IMR-90 (cell line): ENCODE results near the gene MIB1. TPM values are rescaled to one million over a fixed set of nuclear protein-coding genes. Genes with fewer than 3 reads are reported as not detected.

ENCODE experiments used
- ATAC-seq: fragments of 200-7000 bp; cut with Tn5 transposase; 2 replicates; pipeline ENCODE4 v1.9.1; 2020; ENCODE audit warnings: low read depth, mild to moderate bottlenecking, moderate library complexity
- BruUV-seq: library from RNA; stranded (reverse); fragments of 400-500 nt; replicated peaks from 2 replicates; lab custom pipeline; 2021; lab: Mats Ljungman, UMichigan
- CTCF ChIA-PET: fragments of 300-600 bp; formaldehyde crosslinking; extraction: SDS; loops from one replicate; lab custom pipeline; 2021; ENCODE audit warnings: antibody characterized with exemption; lab: Yijun Ruan, JAX
- POLR2A ChIA-PET: fragments of 300-600 bp; sonication (Branson Sonifier 250); formaldehyde crosslinking; loops from one replicate; lab custom pipeline; 2022; ENCODE audit warnings: antibody characterized with exemption; ENCODE audit not compliant: unreplicated experiment; lab: Charles Lee
- DNase-seq: peaks from one replicate; pipeline ENCODE4 v3.0.0; 2013
- H2AFZ ChIP-seq: replicated peaks from 2 replicates; pipeline ENCODE3; 2013; ENCODE audit warnings: low read length, mild to moderate bottlenecking; ENCODE audit not compliant: poor library complexity
- H2AK5ac ChIP-seq: 2 replicates; pipeline ENCODE4 v1.6.1; 2013; ENCODE audit warnings: low read depth, low read length, inconsistent platforms
- H2AK9ac ChIP-seq: replicated peaks from 2 replicates; pipeline ENCODE3; 2013; ENCODE audit warnings: mild to moderate bottlenecking, low read depth, low read length, moderate library complexity; ENCODE audit not compliant: poor library complexity
- H2BK120ac ChIP-seq: 2 replicates; pipeline ENCODE4 v1.6.1; 2013; ENCODE audit warnings: low read depth, low read length, inconsistent platforms
- H2BK15ac ChIP-seq: 3 replicates; pipeline ENCODE4 v1.6.1; 2013; ENCODE audit warnings: low read depth, low read length, inconsistent platforms
- H2BK20ac ChIP-seq: 2 replicates; pipeline ENCODE4 v1.6.1; 2013; ENCODE audit warnings: low read depth, mild to moderate bottlenecking, inconsistent platforms, low read length, moderate library complexity
- H2BK5ac ChIP-seq: 2 replicates; pipeline ENCODE4 v1.6.1; 2013; ENCODE audit warnings: mild to moderate bottlenecking, low read depth, low read length, inconsistent platforms; ENCODE audit not compliant: poor library complexity, severe bottlenecking
- H3K14ac ChIP-seq: replicated peaks from 2 replicates; pipeline ENCODE4 v1.6.1; 2013; ENCODE audit warnings: low read depth, low read length, inconsistent platforms
- H3K18ac ChIP-seq: 2 replicates; pipeline ENCODE4 v1.6.1; 2013; ENCODE audit warnings: low read depth, low read length, control low read depth
- H3K23ac ChIP-seq: 2 replicates; pipeline ENCODE4 v1.6.1; 2013; ENCODE audit warnings: low read depth, low read length, inconsistent platforms
- H3K27ac ChIP-seq: 2 replicates; pipeline ENCODE4 v1.5.1; 2013; ENCODE audit warnings: mild to moderate bottlenecking, control low read depth, low read length; ENCODE audit not compliant: insufficient read depth
- H3K27me3 ChIP-seq: 2 replicates; pipeline ENCODE4 v1.6.1; 2013; ENCODE audit warnings: low read length; ENCODE audit not compliant: control insufficient read depth, insufficient read depth
- H3K36me3 ChIP-seq: 2 replicates; pipeline ENCODE4 v1.6.1; 2013; ENCODE audit warnings: low read length, mixed read lengths; ENCODE audit not compliant: control insufficient read depth, insufficient read depth
- H3K4ac ChIP-seq: 2 replicates; pipeline ENCODE4 v1.6.1; 2013; ENCODE audit warnings: low read depth, low read length, inconsistent platforms
- H3K4me1 ChIP-seq: 2 replicates; pipeline ENCODE4 v1.6.1; 2013; ENCODE audit warnings: low read length, mixed read lengths; ENCODE audit not compliant: control insufficient read depth, insufficient read depth
- H3K4me2 ChIP-seq: 2 replicates; pipeline ENCODE4 v1.6.1; 2013; ENCODE audit warnings: low read depth, mild to moderate bottlenecking, control low read depth, low read length, moderate library complexity
- H3K4me3 ChIP-seq: 2 replicates; pipeline ENCODE4 v1.5.1; 2013; ENCODE audit warnings: low read depth, mild to moderate bottlenecking, control low read depth, low read length, moderate library complexity; ENCODE audit not compliant: insufficient read depth
- H3K56ac ChIP-seq: 2 replicates; pipeline ENCODE4 v1.6.1; 2013; ENCODE audit warnings: low read length, inconsistent platforms; ENCODE audit not compliant: insufficient read depth; ENCODE audit errors: extremely low read depth
- H3K79me1 ChIP-seq, 2 experiments: 2 replicates each; pipeline ENCODE4 v1.6.1; 2013; ENCODE audit warnings: low read length in 2 of 2, inconsistent platforms in 1 of 2, low read depth in 1 of 2
- H3K9ac ChIP-seq: 2 replicates; pipeline ENCODE4 v1.6.1; 2013; ENCODE audit warnings: low read depth, low read length, control low read depth
- H3K9me1 ChIP-seq: 2 replicates; pipeline ENCODE4 v1.6.1; 2013; ENCODE audit warnings: low read length, inconsistent platforms; ENCODE audit not compliant: insufficient read depth
- H3K9me3 ChIP-seq: 2 replicates; pipeline ENCODE4 v1.6.1; 2013; ENCODE audit warnings: low read length; ENCODE audit not compliant: control insufficient read depth, insufficient read depth
- H4K20me1 ChIP-seq: 2 replicates; pipeline ENCODE4 v1.6.1; 2013; ENCODE audit warnings: low read length, inconsistent platforms; ENCODE audit not compliant: insufficient read depth
- H4K5ac ChIP-seq: 2 replicates; pipeline ENCODE4 v1.6.1; 2013; ENCODE audit warnings: mild to moderate bottlenecking, low read depth, low read length, control low read depth
- H4K8ac ChIP-seq, 2 experiments: 2 replicates each; pipeline ENCODE4 v1.6.1; 2013; ENCODE audit warnings: low read depth in 2 of 2, low read length in 2 of 2, control low read depth in 1 of 2, inconsistent platforms in 1 of 2
- H4K91ac ChIP-seq: 2 replicates; pipeline ENCODE4 v1.6.1; 2013; ENCODE audit warnings: low read depth, low read length, inconsistent platforms; ENCODE audit not compliant: insufficient read depth
- BHLHE40 ChIP-seq: fragments of 150-350 bp; IDR thresholded peaks from 2 replicates; pipeline ENCODE4 v1.6.1; 2016; ENCODE audit warnings: mild to moderate bottlenecking, low read depth, low read length
- CEBPB ChIP-seq: IDR thresholded peaks from 2 replicates; pipeline ENCODE4 v1.6.1; 2012; ENCODE audit warnings: low read depth, low read length, improper control_type of control experiment
- CHD1 ChIP-seq: IDR thresholded peaks from 2 replicates; pipeline ENCODE4 v1.6.1; 2012; ENCODE audit warnings: low read depth, low read length, improper control_type of control experiment
- FOS ChIP-seq: fragments of 150-350 bp; IDR thresholded peaks from 2 replicates; pipeline ENCODE4 v1.6.1; 2016; ENCODE audit warnings: low read depth, low read length
- MAFK ChIP-seq: IDR thresholded peaks from 2 replicates; pipeline ENCODE4 v1.6.1; 2012; ENCODE audit warnings: low read depth, low read length, improper control_type of control experiment
- MAZ ChIP-seq: IDR thresholded peaks from 2 replicates; pipeline ENCODE4 v1.6.1; 2012; ENCODE audit warnings: low read depth, mild to moderate bottlenecking, low read length, improper control_type of control experiment, moderate library complexity, borderline replicate concordance
- MXI1 ChIP-seq: IDR thresholded peaks from 2 replicates; pipeline ENCODE4 v1.6.1; 2012; ENCODE audit warnings: low read depth, mild to moderate bottlenecking, low read length, moderate library complexity, borderline replicate concordance
- NFE2L2 ChIP-seq: fragments of 150-350 bp; IDR thresholded peaks from 2 replicates; pipeline ENCODE4 v1.6.1; 2016; ENCODE audit warnings: low read depth, mild to moderate bottlenecking, low read length
- POLR2A ChIP-seq: IDR thresholded peaks from 2 replicates; pipeline ENCODE4 v1.6.1; 2012; ENCODE audit warnings: mild to moderate bottlenecking, low read depth, low read length
- RAD21 ChIP-seq: IDR thresholded peaks from 2 replicates; pipeline ENCODE4 v1.6.1; 2012; ENCODE audit warnings: low read length, improper control_type of control experiment
- RCOR1 ChIP-seq: IDR thresholded peaks from 2 replicates; pipeline ENCODE4 v1.6.1; 2012; ENCODE audit warnings: mild to moderate bottlenecking, low read length, improper control_type of control experiment; ENCODE audit not compliant: insufficient replicate concordance
- RFX5 ChIP-seq: IDR thresholded peaks from 2 replicates; pipeline ENCODE4 v1.8.0; 2012; ENCODE audit warnings: low read depth, mild to moderate bottlenecking, low read length, moderate library complexity
- SMC3 ChIP-seq: fragments of 150-350 bp; IDR thresholded peaks from 2 replicates; pipeline ENCODE4 v1.6.1; 2016; ENCODE audit warnings: low read depth, mild to moderate bottlenecking, antibody characterized with exemption, low read length, moderate library complexity
- WGBS, 2 experiments: methylation state at CpG; one replicate each; pipeline versions ENCODE4 v1.1.5 to v1.1.7; 2013; ENCODE audit warnings: missing lambda C conversion rate in 2 of 2; ENCODE audit not compliant: insufficient read length in 1 of 2; ENCODE audit errors: extremely low coverage in 2 of 2; 5-methylcytosine and 5-hydroxymethylcytosine counted together
- dilution Hi-C: fragments of 300-500 bp; cut with HindIII; formaldehyde crosslinking; loops from one replicate; pipeline ENCODE4 v1.14.3; 2018; ENCODE audit warnings: low sequenced_read_pairs; ENCODE audit not compliant: unreplicated experiment
- in situ Hi-C: fragments of 300-500 bp; cut with MboI; formaldehyde crosslinking; loops from 3 replicates; pipeline ENCODE4 v1.14.3; 2019; ENCODE audit warnings: low sequenced_read_pairs, inconsistent platforms, mixed read lengths
- intact Hi-C: fragments of 100-400 bp; cut with micrococcal nuclease; formaldehyde crosslinking; loops from 2 replicates; pipeline ENCODE4 v1.10.0; 2022
- polyA plus RNA-seq, 3 experiments: library from polyadenylated mRNA; depleted of rRNA; stranded (reverse); fragments of >200 nt; gene quantifications; 2 replicates each; pipeline ENCODE4 v1.2.3, GENCODE V29; 2012; ENCODE audit warnings: low replicate concordance in 1 of 3
- total RNA-seq: library from RNA; depleted of rRNA; stranded (reverse); fragments of >200 nt; gene quantifications from 2 replicates; pipeline ENCODE4 v1.2.3, GENCODE V29; 2012
- TF ChIP-seq, protein P1 (sequence below): fragments of 150-350 bp; IDR thresholded peaks from 2 replicates; pipeline ENCODE4 v1.6.1; 2017; ENCODE audit warnings: mild to moderate bottlenecking, antibody characterized with exemption, low read length, low read depth
- TF ChIP-seq, protein P2 (sequence below): conservative IDR thresholded peaks from 2 replicates; pipeline ENCODE4 v1.5.1; 2012; ENCODE audit warnings: mild to moderate bottlenecking, low read depth, low read length, improper control_type of control experiment
- TF ChIP-seq, protein P3 (sequence below): fragments of 150-350 bp; IDR thresholded peaks from 2 replicates; pipeline ENCODE4 v1.6.1; 2016; ENCODE audit warnings: low read depth, mild to moderate bottlenecking, low read length, moderate library complexity, borderline replicate concordance

The MIB1 gene
- total and polyA plus RNA-seq, 2 of the 4 experiments (the other 2 are of a cell fraction) = 5.9 to 80.1 TPM

DNA sequence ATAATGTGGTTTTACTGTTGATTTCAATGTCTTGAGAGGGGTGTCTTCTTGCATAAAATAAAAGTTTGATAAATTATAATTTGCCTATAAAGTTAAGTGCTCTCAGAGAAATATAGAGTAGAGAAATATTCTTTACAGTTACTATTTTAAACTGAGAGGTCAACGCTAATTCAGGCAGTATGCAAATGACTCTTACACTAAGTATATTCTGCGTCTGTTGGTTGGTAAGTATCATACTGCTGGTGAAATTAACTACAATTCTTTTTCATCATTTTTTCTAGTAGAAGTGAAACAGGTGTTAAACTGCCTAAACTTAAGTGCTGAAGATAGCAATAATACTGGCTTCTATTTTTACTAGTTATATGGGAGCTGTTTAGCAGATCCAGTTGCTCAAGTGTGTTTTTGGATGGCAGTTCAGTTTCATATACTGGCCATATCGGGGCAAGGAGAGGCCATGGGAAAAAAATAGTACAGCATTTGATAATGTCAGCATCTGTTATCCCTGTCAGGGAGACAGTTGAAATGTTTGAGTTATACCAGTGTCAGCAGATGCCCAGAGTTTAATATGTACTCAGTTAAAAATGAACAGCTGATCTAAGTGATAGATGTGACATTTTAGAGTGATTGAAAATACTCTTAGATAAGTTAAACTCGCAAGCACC lies 86.2 kb downstream of the MIB1 start:
- no peak overlapping the region for H3K23ac ChIP-seq
- H3K14ac ChIP-seq = no peak overlapping the region
- H3K56ac ChIP-seq = no peak overlapping the region
- ChIA-PET POLR2A (no interaction called here), CTCF (interaction anchor here (0.5 kb wide), 1 partner anchor 103 kb away, joined by 4 read pairs; no protein-coding TSS in a partner anchor)
- no peak overlapping the region for H2AK5ac ChIP-seq
- no peaks in the 10 kb centered on the region for H3K9me1 ChIP-seq
- H2AK9ac ChIP-seq = no peak overlapping the region
- no peak overlapping the region for H3K4ac ChIP-seq
- dilution Hi-C loops = no loop called here
- no peaks in the 10 kb centered on the region for H3K27me3 ChIP-seq
- no peaks in the 10 kb centered on the region for H4K20me1 ChIP-seq
- no peak overlapping the region for H2BK5ac ChIP-seq
- in situ Hi-C loops = no loop called here
- no TSS peak for BruUV-seq
- H4K5ac ChIP-seq = no peak overlapping the region
- H2BK20ac ChIP-seq = no peak overlapping the region
- no peak overlapping the region for H3K18ac ChIP-seq
- no peaks in the 10 kb centered on the region; the same call in 1 of the 2 replicates for H3K36me3 ChIP-seq
- H3K4me2 ChIP-seq = no peak overlapping the region
- H2AFZ ChIP-seq = no peak overlapping the region
- H2BK15ac ChIP-seq = no peak overlapping the region
- H3K9ac ChIP-seq = no peak overlapping the region
- H3K4me3 ChIP-seq = no peak overlapping the region
- ATAC-seq = no peak
- 0 out of 2 replicates have a peak, but pooled peaks cover 1% of the 10 kb centered on the region for H3K4me1 ChIP-seq
- no peak for DNase-seq
- no peak overlapping the region for H4K91ac ChIP-seq
- intact Hi-C loops = no loop called here
- no peak overlapping the region for H2BK120ac ChIP-seq
- H4K8ac ChIP-seq = no peak overlapping the region
- peaks cover 0 to 6% of the 10 kb centered on the region in 2 experiments; a peak in 2 of 4 replicates for H3K79me1 ChIP-seq
- no peak overlapping the region for H3K27ac ChIP-seq
- H3K9me3 ChIP-seq = no peaks in the 10 kb centered on the region
- no CpG with 5 or more reads among the region's 4 CpGs for WGBS, 2 experiments
- no peak for TF ChIP-seq CHD1
- TF ChIP-seq SMC3 = no peak
- no peak for TF ChIP-seq BHLHE40
- no peak for TF ChIP-seq NFE2L2
- TF ChIP-seq RFX5 = no peak
- TF ChIP-seq, protein P1, sequence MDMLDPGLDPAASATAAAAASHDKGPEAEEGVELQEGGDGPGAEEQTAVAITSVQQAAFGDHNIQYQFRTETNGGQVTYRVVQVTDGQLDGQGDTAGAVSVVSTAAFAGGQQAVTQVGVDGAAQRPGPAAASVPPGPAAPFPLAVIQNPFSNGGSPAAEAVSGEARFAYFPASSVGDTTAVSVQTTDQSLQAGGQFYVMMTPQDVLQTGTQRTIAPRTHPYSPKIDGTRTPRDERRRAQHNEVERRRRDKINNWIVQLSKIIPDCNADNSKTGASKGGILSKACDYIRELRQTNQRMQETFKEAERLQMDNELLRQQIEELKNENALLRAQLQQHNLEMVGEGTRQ = no peak
- TF ChIP-seq MAFK = no peak
- TF ChIP-seq, protein P2, sequence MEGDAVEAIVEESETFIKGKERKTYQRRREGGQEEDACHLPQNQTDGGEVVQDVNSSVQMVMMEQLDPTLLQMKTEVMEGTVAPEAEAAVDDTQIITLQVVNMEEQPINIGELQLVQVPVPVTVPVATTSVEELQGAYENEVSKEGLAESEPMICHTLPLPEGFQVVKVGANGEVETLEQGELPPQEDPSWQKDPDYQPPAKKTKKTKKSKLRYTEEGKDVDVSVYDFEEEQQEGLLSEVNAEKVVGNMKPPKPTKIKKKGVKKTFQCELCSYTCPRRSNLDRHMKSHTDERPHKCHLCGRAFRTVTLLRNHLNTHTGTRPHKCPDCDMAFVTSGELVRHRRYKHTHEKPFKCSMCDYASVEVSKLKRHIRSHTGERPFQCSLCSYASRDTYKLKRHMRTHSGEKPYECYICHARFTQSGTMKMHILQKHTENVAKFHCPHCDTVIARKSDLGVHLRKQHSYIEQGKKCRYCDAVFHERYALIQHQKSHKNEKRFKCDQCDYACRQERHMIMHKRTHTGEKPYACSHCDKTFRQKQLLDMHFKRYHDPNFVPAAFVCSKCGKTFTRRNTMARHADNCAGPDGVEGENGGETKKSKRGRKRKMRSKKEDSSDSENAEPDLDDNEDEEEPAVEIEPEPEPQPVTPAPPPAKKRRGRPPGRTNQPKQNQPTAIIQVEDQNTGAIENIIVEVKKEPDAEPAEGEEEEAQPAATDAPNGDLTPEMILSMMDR = no peak
- TF ChIP-seq, protein P3, sequence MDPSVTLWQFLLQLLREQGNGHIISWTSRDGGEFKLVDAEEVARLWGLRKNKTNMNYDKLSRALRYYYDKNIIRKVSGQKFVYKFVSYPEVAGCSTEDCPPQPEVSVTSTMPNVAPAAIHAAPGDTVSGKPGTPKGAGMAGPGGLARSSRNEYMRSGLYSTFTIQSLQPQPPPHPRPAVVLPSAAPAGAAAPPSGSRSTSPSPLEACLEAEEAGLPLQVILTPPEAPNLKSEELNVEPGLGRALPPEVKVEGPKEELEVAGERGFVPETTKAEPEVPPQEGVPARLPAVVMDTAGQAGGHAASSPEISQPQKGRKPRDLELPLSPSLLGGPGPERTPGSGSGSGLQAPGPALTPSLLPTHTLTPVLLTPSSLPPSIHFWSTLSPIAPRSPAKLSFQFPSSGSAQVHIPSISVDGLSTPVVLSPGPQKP = no peak
- TF ChIP-seq CEBPB = no peak
- TF ChIP-seq FOS = no peak
- TF ChIP-seq RAD21 = no peak
- TF ChIP-seq MAZ = no peak
- TF ChIP-seq POLR2A = no peak
- TF ChIP-seq MXI1 = no peak
- TF ChIP-seq RCOR1 = no peak
